GM12878 (cell line): ENCODE results near the gene FSD1L. TPM values are rescaled to one million over a fixed set of nuclear protein-coding genes. Genes with fewer than 3 reads are reported as not detected.

Experiments used
- ATAC-seq: fragments of 200-7000 bp; cut with Tn5 transposase; 3 replicates; pipeline ENCODE4 v1.9.1; 2020; ENCODE audit warnings: mild to moderate bottlenecking, moderate library complexity
- BruUV-seq: library from RNA; stranded (reverse); fragments of 400-500 nt; replicated peaks from 2 replicates; lab custom pipeline; 2021; lab: Mats Ljungman, UMichigan
- CTCF ChIA-PET: fragments of 300-600 bp; sonication (Branson Sonifier 250); formaldehyde crosslinking; extraction: SDS; loops from one replicate; lab custom pipeline; 2021; ENCODE audit warnings: inconsistent platforms; lab: Yijun Ruan, JAX
- POLR2A ChIA-PET: fragments of 350-600 bp; formaldehyde crosslinking; extraction: SDS; loops from one replicate; lab custom pipeline; 2021; ENCODE audit warnings: inconsistent platforms; lab: Charles Lee
- RAD21 ChIA-PET: fragments of 300-600 bp; sonication (Branson Sonifier 250); formaldehyde crosslinking; loops from one replicate; lab custom pipeline; 2023; ENCODE audit warnings: antibody characterized with exemption; ENCODE audit not compliant: unreplicated experiment; lab: Charles Lee
- SMC1A ChIA-PET: fragments of 300-600 bp; sonication (Branson Sonifier 250); formaldehyde crosslinking; loops from one replicate; lab custom pipeline; 2023; ENCODE audit not compliant: unreplicated experiment, uncharacterized antibody; lab: Charles Lee
- DNase-seq: peaks from one replicate; pipeline ENCODE4 v3.0.0-alpha.2; 2011; ENCODE audit warnings: low read depth, low spot score
- FAIRE-seq: peaks from 3 replicates; lab custom pipeline; 2011; peaks lifted over from hg19 to GRCh38; lab: Jason Lieb, UNC
- H2AFZ ChIP-seq: 2 replicates; pipeline ENCODE4 v1.6.0; 2011; ENCODE audit warnings: low read depth, low read length, control low read depth; ENCODE audit not compliant: control insufficient read depth
- H3K27ac ChIP-seq: 2 replicates; pipeline ENCODE4 v1.5.1; 2011; ENCODE audit warnings: control low read depth; ENCODE audit not compliant: control insufficient read depth, insufficient read depth
- H3K27me3 ChIP-seq, 2 experiments: replicated peaks in 1 of 2; 2 replicates each; pipeline versions ENCODE4 v1.6.0 to v1.6.1; 2011; ENCODE audit warnings: low read length in 1 of 2; ENCODE audit not compliant: control insufficient read depth in 2 of 2, insufficient read depth in 2 of 2
- H3K36me3 ChIP-seq, 2 experiments: 2 replicates each; pipeline ENCODE4 v1.5.1; 2011; ENCODE audit warnings: low read length in 1 of 2; ENCODE audit not compliant: control insufficient read depth in 2 of 2, insufficient read depth in 2 of 2
- H3K4me1 ChIP-seq: 2 replicates; pipeline ENCODE4 v1.6.1; 2011; ENCODE audit warnings: mild to moderate bottlenecking, low read length, moderate library complexity, mixed read lengths; ENCODE audit not compliant: control insufficient read depth, insufficient read depth
- H3K4me2 ChIP-seq: 2 replicates; pipeline ENCODE4 v1.6.0; 2011; ENCODE audit warnings: control low read depth; ENCODE audit not compliant: control insufficient read depth, insufficient read depth
- H3K4me3 ChIP-seq: fragments of 200-600 bp; sonication (generic); 2 replicates; pipeline ENCODE4 v1.5.1; 2016
- H3K79me2 ChIP-seq: 2 replicates; pipeline ENCODE4 v1.6.0; 2011; ENCODE audit warnings: low read length; ENCODE audit not compliant: control insufficient read depth, insufficient read depth
- H3K9ac ChIP-seq: 2 replicates; pipeline ENCODE4 v1.8.0; 2011; ENCODE audit warnings: low read length, control low read depth, mixed read lengths; ENCODE audit not compliant: control insufficient read depth, insufficient read depth
- H3K9me3 ChIP-seq: replicated peaks from 3 replicates; pipeline ENCODE4 v1.5.1; 2011; ENCODE audit warnings: mild to moderate bottlenecking, low read length; ENCODE audit not compliant: control insufficient read depth, insufficient read depth
- H4K20me1 ChIP-seq: 2 replicates; pipeline ENCODE4 v1.6.0; 2011; ENCODE audit not compliant: control insufficient read depth, insufficient read depth
- ATF7 ChIP-seq: fragments of 450-650 bp; IDR thresholded peaks from 2 replicates; pipeline ENCODE4 v1.6.1; 2016; ENCODE audit warnings: low read depth, mild to moderate bottlenecking
- BCL11A ChIP-seq: IDR thresholded peaks from 2 replicates; pipeline ENCODE4 v1.6.1; 2011; ENCODE audit warnings: low read depth, low read length
- CBX3 ChIP-seq: fragments of 200-600 bp; sonication (generic); IDR thresholded peaks from 2 replicates; pipeline ENCODE4 v1.6.1; 2016; ENCODE audit warnings: low read depth, borderline replicate concordance
- RUNX3 ChIP-seq: IDR thresholded peaks from 2 replicates; pipeline ENCODE4 v1.6.1; 2012; ENCODE audit warnings: low read length, inconsistent platforms
- ZZZ3 ChIP-seq: IDR thresholded peaks from 2 replicates; pipeline ENCODE4 v1.6.1; 2011; ENCODE audit warnings: low read depth; ENCODE audit not compliant: control insufficient read depth, insufficient read length
- WGBS: methylation state at CpG from one replicate; pipeline ENCODE4 v1.1.6; 2016; ENCODE audit warnings: low lambda C conversion rate; ENCODE audit not compliant: insufficient replicate concordance, insufficient coverage; ENCODE audit errors: missing lambda C conversion rate; 5-methylcytosine and 5-hydroxymethylcytosine counted together
- in situ Hi-C: fragments of 300-500 bp; cut with MboI; formaldehyde crosslinking; loops from 9 replicates; pipeline ENCODE4 v1.14.3; 2018; ENCODE audit warnings: mixed read lengths
- intact Hi-C: fragments of 100-400 bp; cut with micrococcal nuclease; formaldehyde crosslinking; loops from one replicate; pipeline ENCODE4 v1.14.2; 2022; ENCODE audit not compliant: unreplicated experiment
- polyA plus RNA-seq, 11 experiments: library from polyadenylated mRNA; depleted of rRNA in 4 of 11; unstranded in 6 of 11; stranded (reverse) in 5 of 11; fragments of >200 nt; fragmentation: Nextera tagmentation in 4 of 11; fragmentation: Illumina TruSeq in 1 of 11; extraction: Ambion mirVana in 4 of 11; extraction: Trizol in 1 of 11; gene quantifications; 1 replicate in 1 of 11; 2 replicates in 10 of 11; pipeline versions ENCODE4 v1.2.1 to v1.2.3, GENCODE V29; 2011 to 2016; ENCODE audit warnings: inconsistent platforms in 2 of 11, missing spikeins in 2 of 11, low read depth in 1 of 11
- total RNA-seq, 4 experiments: library from RNA; depleted of rRNA in 3 of 4; stranded (reverse); fragments of >200 nt in 3 of 4; fragmentation: Illumina TruSeq in 1 of 4; extraction: Trizol in 1 of 4; gene quantifications; 2 replicates each; pipeline versions ENCODE4 v1.2.1 to v1.2.3, GENCODE V29; 2013 to 2021
- TF ChIP-seq, protein P1 (sequence below): fragments of 150-350 bp; IDR thresholded peaks from 2 replicates; pipeline ENCODE4 v1.6.1; 2014; ENCODE audit warnings: mild to moderate bottlenecking, low read depth, low read length
- TF ChIP-seq, protein P2 (sequence below): fragments of 450-650 bp; IDR thresholded peaks from 2 replicates; pipeline ENCODE4 v1.6.1; 2016; ENCODE audit warnings: mild to moderate bottlenecking, moderate library complexity, borderline replicate concordance
- TF ChIP-seq, protein P3 (sequence below): fragments of 450-650 bp; IDR thresholded peaks from 2 replicates; pipeline ENCODE4 v1.6.1; 2018; ENCODE audit warnings: mild to moderate bottlenecking, low read depth, moderate library complexity; ENCODE audit not compliant: partially characterized antibody

Gene FSD1L
- total and polyA plus RNA-seq, 10 of the 15 experiments (the other 5 are each of a cell fraction or from before 2014, with no cell fraction given) = 11.9 to 52.4 (median 17.0) TPM

DNA sequence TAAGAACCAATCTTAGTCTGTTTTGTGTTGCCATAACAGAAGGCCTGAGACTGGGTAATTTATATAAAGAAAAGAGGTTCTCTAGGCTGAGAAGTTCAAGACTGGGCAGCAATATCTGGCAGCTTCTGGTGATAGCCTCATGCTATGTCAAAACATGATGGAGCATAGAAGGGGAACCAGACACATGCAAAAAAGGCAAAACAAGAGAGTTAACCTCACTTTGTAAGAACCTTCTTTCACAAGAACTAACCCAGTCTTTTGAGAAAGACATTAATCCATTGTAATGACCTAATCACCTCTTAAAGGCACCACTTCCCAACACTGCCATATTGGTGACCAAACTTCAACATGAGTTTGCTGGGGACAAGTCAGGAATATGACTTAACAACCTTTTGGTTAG, 37.3 kb downstream of the FSD1L start:
- ATAC-seq = no peak

DNA sequence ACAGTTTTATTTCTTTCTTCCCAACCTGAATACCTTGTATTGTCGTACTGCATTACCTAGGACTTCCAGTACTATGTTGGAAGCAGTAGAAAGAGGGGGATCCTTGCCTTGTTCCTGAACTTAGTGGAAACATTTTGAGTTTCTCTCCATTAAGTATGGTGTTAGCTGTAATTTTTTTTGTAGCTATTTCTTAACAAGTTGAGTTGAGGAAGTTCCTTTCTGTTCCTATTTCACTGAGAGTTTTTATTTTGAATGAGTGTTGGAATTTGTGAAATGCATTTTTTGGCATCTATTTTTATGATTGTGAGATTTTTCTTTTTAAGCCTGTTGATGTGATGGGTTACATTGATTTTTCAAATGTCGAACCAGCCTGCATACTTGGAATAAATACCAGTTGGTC, 49.0 kb downstream of the FSD1L start:
- peaks cover 7% of the 10 kb centered on the region for H3K79me2 ChIP-seq
- no peak overlapping the region for H3K4me3 ChIP-seq
- WGBS = 72% methylated on average over 2 of the region's 2 CpGs
- no peaks in the 10 kb centered on the region for H4K20me1 ChIP-seq
- ChIA-PET SMC1A (interaction anchor here (1.1 to 1.4 kb wide), 4 partner anchors 11 to 105 kb away, joined by 3 read pairs; no protein-coding TSS in a partner anchor), POLR2A (no interaction called here), RAD21 (no interaction called here), CTCF (interaction anchor here (1.0 to 1.7 kb wide), 4 partner anchors 10 to 40 kb away, joined by 3 to 4 read pairs (median 4); no protein-coding TSS in a partner anchor)
- no peak overlapping the region for H3K9ac ChIP-seq
- in situ Hi-C loops = no loop called here
- no peaks in the 10 kb centered on the region for H3K9me3 ChIP-seq
- no peak overlapping the region for H2AFZ ChIP-seq
- DNase-seq = no peak
- no peak for ATAC-seq
- intact Hi-C loops = no loop called here
- no peak overlapping the region for H3K27ac ChIP-seq
- H3K4me2 ChIP-seq = no peak overlapping the region
- H3K4me1 ChIP-seq = peaks cover 10% of the 10 kb centered on the region
- no TSS peak for BruUV-seq
- no peaks in the 10 kb centered on the region for H3K36me3 ChIP-seq
- no peaks in the 10 kb centered on the region for H3K27me3 ChIP-seq
- no peak for FAIRE-seq
- TF ChIP-seq CBX3 (no peak), BCL11A (no peak), RUNX3 (no peak), ZZZ3 (no peak)
- TF ChIP-seq, protein P1, sequence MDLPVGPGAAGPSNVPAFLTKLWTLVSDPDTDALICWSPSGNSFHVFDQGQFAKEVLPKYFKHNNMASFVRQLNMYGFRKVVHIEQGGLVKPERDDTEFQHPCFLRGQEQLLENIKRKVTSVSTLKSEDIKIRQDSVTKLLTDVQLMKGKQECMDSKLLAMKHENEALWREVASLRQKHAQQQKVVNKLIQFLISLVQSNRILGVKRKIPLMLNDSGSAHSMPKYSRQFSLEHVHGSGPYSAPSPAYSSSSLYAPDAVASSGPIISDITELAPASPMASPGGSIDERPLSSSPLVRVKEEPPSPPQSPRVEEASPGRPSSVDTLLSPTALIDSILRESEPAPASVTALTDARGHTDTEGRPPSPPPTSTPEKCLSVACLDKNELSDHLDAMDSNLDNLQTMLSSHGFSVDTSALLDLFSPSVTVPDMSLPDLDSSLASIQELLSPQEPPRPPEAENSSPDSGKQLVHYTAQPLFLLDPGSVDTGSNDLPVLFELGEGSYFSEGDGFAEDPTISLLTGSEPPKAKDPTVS = no peak
- TF ChIP-seq, protein P2, sequence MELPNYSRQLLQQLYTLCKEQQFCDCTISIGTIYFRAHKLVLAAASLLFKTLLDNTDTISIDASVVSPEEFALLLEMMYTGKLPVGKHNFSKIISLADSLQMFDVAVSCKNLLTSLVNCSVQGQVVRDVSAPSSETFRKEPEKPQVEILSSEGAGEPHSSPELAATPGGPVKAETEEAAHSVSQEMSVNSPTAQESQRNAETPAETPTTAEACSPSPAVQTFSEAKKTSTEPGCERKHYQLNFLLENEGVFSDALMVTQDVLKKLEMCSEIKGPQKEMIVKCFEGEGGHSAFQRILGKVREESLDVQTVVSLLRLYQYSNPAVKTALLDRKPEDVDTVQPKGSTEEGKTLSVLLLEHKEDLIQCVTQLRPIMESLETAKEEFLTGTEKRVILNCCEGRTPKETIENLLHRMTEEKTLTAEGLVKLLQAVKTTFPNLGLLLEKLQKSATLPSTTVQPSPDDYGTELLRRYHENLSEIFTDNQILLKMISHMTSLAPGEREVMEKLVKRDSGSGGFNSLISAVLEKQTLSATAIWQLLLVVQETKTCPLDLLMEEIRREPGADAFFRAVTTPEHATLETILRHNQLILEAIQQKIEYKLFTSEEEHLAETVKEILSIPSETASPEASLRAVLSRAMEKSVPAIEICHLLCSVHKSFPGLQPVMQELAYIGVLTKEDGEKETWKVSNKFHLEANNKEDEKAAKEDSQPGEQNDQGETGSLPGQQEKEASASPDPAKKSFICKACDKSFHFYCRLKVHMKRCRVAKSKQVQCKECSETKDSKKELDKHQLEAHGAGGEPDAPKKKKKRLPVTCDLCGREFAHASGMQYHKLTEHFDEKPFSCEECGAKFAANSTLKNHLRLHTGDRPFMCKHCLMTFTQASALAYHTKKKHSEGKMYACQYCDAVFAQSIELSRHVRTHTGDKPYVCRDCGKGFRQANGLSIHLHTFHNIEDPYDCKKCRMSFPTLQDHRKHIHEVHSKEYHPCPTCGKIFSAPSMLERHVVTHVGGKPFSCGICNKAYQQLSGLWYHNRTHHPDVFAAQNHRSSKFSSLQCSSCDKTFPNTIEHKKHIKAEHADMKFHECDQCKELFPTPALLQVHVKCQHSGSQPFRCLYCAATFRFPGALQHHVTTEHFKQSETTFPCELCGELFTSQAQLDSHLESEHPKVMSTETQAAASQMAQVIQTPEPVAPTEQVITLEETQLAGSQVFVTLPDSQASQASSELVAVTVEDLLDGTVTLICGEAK = no peak

More for the DNA sequence above, 37.3 kb downstream of the FSD1L start:
- DNase-seq (no peak), FAIRE-seq (no peak)
- Histone ChIP-seq H2AFZ (no peak overlapping the region), H3K9me3 (no peaks in the 10 kb centered on the region), H4K20me1 (no peaks in the 10 kb centered on the region), H3K4me3 (no peak overlapping the region)
- ChIA-PET CTCF (interaction anchor here (1.3 kb wide), 1 partner anchor 11 kb away, joined by 4 read pairs; no protein-coding TSS in a partner anchor), RAD21 (no interaction called here), POLR2A (no interaction called here)
- BruUV-seq = no TSS peak
- no peak for TF ChIP-seq ATF7
- TF ChIP-seq, protein P3, sequence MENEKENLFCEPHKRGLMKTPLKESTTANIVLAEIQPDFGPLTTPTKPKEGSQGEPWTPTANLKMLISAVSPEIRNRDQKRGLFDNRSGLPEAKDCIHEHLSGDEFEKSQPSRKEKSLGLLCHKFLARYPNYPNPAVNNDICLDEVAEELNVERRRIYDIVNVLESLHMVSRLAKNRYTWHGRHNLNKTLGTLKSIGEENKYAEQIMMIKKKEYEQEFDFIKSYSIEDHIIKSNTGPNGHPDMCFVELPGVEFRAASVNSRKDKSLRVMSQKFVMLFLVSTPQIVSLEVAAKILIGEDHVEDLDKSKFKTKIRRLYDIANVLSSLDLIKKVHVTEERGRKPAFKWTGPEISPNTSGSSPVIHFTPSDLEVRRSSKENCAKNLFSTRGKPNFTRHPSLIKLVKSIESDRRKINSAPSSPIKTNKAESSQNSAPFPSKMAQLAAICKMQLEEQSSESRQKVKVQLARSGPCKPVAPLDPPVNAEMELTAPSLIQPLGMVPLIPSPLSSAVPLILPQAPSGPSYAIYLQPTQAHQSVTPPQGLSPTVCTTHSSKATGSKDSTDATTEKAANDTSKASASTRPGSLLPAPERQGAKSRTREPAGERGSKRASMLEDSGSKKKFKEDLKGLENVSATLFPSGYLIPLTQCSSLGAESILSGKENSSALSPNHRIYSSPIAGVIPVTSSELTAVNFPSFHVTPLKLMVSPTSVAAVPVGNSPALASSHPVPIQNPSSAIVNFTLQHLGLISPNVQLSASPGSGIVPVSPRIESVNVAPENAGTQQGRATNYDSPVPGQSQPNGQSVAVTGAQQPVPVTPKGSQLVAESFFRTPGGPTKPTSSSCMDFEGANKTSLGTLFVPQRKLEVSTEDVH = no peak
- TF ChIP-seq, all 136 proteins: peak for 0
- Histone ChIP-seq H3K79me2 (no peaks in the 10 kb centered on the region), H3K4me2 (no peak overlapping the region), H3K27ac (no peak overlapping the region), H3K36me3 (no peaks in the 10 kb centered on the region; a peak in 1 of 4 replicates), H3K9ac (no peak overlapping the region), H3K27me3 (no peaks in the 10 kb centered on the region), H3K4me1 (peaks cover 8% of the 10 kb centered on the region)
- SMC1A ChIA-PET = no interaction called here
- in situ Hi-C loops = no loop called here
- intact Hi-C loops = no loop called here
